HG03442 (cell line): ENCODE data around the gene ARF5.

Experiments
- ATAC-seq: cut with Tn5 transposase; IDR thresholded peaks from one replicate; pipeline ENCODE4 v1.9.1; 2021; ENCODE audit warnings: mild to moderate bottlenecking, moderate library complexity; ENCODE audit not compliant: unreplicated experiment

Gene ARF5

GRCh38 chr7:127587663-127588018 is 570 bp upstream of the ARF5 start:
- no peak for ATAC-seq

- peak; percentile 7 for ATAC-seq
These were observed 679 bp downstream of the ARF5 start for GRCh38 chr7:127588697-127589482.

- ATAC-seq: no peak
These were observed 1.7 kb downstream of the ARF5 start for GRCh38 chr7:127589896-127590295.

- ATAC-seq: no peak
These were observed 3.0 kb downstream of the ARF5 start for GRCh38 chr7:127591189-127591588.

GRCh38 chr7:127591591-127591990 is 3.4 kb downstream of the ARF5 start:
- ATAC-seq: no peak

- ATAC-seq: no peak
These were observed 4.3 kb downstream of the ARF5 start for GRCh38 chr7:127592550-127592949.

- ATAC-seq: peak; percentile 37
These were observed 6.3 kb downstream of the ARF5 start for GRCh38 chr7:127594490-127594889.

GRCh38 chr7:127595737-127596136 is 7.5 kb downstream of the ARF5 start:
- ATAC-seq: no peak

GRCh38 chr7:127598318-127598717 is 10.1 kb downstream of the ARF5 start:
- no peak for ATAC-seq

GRCh38 chr7:127600885-127601284 is 12.7 kb downstream of the ARF5 start:
- no peak for ATAC-seq

- no peak for ATAC-seq
These were observed 20.2 kb downstream of the ARF5 start for GRCh38 chr7:127608446-127608845.

- ATAC-seq: no peak
These were observed 21.1 kb downstream of the ARF5 start for GRCh38 chr7:127609297-127609696.

GRCh38 chr7:127612263-127612662 is 24.1 kb downstream of the ARF5 start:
- no peak for ATAC-seq

GRCh38 chr7:127616724-127617123 is 28.5 kb downstream of the ARF5 start:
- ATAC-seq: no peak

GRCh38 chr7:127618042-127618441 is 29.8 kb downstream of the ARF5 start, which contains the start of gene PAX4:
Gene PAX4 (minus strand): TSS chr7:127618142. CDS start chr7:127615928, 2,214 bp downstream.
- no peak for ATAC-seq

GRCh38 chr7:127618775-127619174 is 30.6 kb downstream of the ARF5 start:
- ATAC-seq: no peak

- ATAC-seq: no peak
These were observed 31.6 kb downstream of the ARF5 start for GRCh38 chr7:127619681-127620405.

- no peak for ATAC-seq
These were observed 32.4 kb downstream of the ARF5 start for GRCh38 chr7:127620406-127621233.

GRCh38 chr7:127625331-127625730 is 37.1 kb downstream of the ARF5 start:
- ATAC-seq: no peak

GRCh38 chr7:127628445-127628844 is 40.2 kb downstream of the ARF5 start:
- ATAC-seq: no peak

- peak; percentile 73 for ATAC-seq
These were observed 41.1 kb downstream of the ARF5 start for GRCh38 chr7:127629268-127629854.
